ENCODE measurements around the gene CFAP206.

DNA sequence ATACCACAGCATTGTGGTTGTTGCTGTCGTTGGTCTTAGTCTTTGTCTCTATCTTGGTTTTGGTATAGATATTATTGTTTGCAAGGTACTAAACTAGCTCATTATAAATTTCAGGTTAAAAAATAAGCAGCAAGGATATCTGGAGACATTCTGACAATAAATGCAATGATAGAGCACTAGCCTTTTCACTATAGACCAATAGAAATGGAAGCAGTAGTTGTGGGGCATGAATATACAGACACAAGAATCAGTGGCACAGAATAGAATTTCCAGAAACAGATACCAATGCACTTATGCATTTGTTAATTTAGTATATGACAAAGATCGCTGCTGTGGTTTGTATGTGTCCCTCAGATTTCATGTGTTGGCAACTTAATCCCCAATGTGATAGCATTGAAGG is 31.1 kb upstream of the CFAP206 start:
- TF ChIP-seq JUNB (IDR thresholded peaks at IDR 0.05) (no peak), RAD21 (conservative IDR thresholded peaks at IDR 0.05 in 1 of 2, IDR thresholded peaks at IDR 0.05 in 1 of 2) (no peak), PHF8 (IDR thresholded peaks at IDR 0.05; ENCODE audit: borderline replicate concordance, low read depth) (no peak), ZFP36 (IDR thresholded peaks at IDR 0.05; ENCODE audit: borderline replicate concordance, partially characterized antibody) (no peak), MYC (IDR thresholded peaks at IDR 0.05; ENCODE audit: borderline replicate concordance, low read length) (no peak), TFCP2L1 (CRISPR knock-in tag; IDR thresholded peaks at IDR 0.05) (no peak), ESRRA (IDR thresholded peaks at IDR 0.05; ENCODE audit: borderline replicate concordance, low read length) (no peak), POLR2A (IDR thresholded peaks at IDR 0.05; ENCODE audit: low read length) (no peak)
- TF ChIP-seq, protein P1, sequence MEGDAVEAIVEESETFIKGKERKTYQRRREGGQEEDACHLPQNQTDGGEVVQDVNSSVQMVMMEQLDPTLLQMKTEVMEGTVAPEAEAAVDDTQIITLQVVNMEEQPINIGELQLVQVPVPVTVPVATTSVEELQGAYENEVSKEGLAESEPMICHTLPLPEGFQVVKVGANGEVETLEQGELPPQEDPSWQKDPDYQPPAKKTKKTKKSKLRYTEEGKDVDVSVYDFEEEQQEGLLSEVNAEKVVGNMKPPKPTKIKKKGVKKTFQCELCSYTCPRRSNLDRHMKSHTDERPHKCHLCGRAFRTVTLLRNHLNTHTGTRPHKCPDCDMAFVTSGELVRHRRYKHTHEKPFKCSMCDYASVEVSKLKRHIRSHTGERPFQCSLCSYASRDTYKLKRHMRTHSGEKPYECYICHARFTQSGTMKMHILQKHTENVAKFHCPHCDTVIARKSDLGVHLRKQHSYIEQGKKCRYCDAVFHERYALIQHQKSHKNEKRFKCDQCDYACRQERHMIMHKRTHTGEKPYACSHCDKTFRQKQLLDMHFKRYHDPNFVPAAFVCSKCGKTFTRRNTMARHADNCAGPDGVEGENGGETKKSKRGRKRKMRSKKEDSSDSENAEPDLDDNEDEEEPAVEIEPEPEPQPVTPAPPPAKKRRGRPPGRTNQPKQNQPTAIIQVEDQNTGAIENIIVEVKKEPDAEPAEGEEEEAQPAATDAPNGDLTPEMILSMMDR (IDR thresholded peaks at IDR 0.05), result no peak
- TF ChIP-seq, protein P2, sequence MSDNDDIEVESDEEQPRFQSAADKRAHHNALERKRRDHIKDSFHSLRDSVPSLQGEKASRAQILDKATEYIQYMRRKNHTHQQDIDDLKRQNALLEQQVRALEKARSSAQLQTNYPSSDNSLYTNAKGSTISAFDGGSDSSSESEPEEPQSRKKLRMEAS (IDR thresholded peaks at IDR 0.05), result no peak

Measured in A549 (cell line).